ENCODE measurements around the gene PRKCA.

- no peak for TF ChIP-seq CTCF (IDR thresholded peaks at IDR 0.05)
- no peak for TF ChIP-seq POLR2A (IDR thresholded peaks at IDR 0.05)
- TF ChIP-seq EP300 (IDR thresholded peaks at IDR 0.05): no peak
Observed at GRCh38 chr17:66533986-66534385, 231.6 kb downstream of the PRKCA start.

All from ovary (tissue), 3 donors.